ENCODE data around the gene SLC22A7. TPM values are rescaled to one million over a fixed set of nuclear protein-coding genes. Genes with fewer than 3 reads are reported as not detected.

SLC22A7 gene
- total RNA-seq, 1 donor from 2014 or later = not detected

- no peaks in the 10 kb centered on the region for H3K36me3 Mint-ChIP-seq
- DNase-seq (ENCODE audit: low spot score in 2 of 2, unreplicated experiment in 2 of 2) = no peak
- H3K27ac Mint-ChIP-seq = no peak overlapping the region
- peaks cover 3% of the 10 kb centered on the region for H3K4me1 Mint-ChIP-seq
- no peak for TF ChIP-seq CTCF (IDR thresholded peaks at IDR 0.05; ENCODE audit: unreplicated experiment)
- no peaks in the 10 kb centered on the region for H3K9me3 Mint-ChIP-seq
- H3K27me3 Mint-ChIP-seq (ENCODE audit: low read depth) = peaks cover 20% of the 10 kb centered on the region
- no peak overlapping the region for H3K4me3 Mint-ChIP-seq
These were observed 5.8 kb downstream of the SLC22A7 start for GRCh38 chr6:43303751-43304331.

GRCh38 chr6:43304361-43304760, 6.3 kb downstream of the SLC22A7 start:
- H3K9me3 Mint-ChIP-seq = no peaks in the 10 kb centered on the region
- no peak overlapping the region for H3K4me3 Mint-ChIP-seq
- peaks cover 21% of the 10 kb centered on the region for H3K27me3 Mint-ChIP-seq (ENCODE audit: low read depth)
- H3K36me3 Mint-ChIP-seq = no peaks in the 10 kb centered on the region
- no peak for TF ChIP-seq CTCF (IDR thresholded peaks at IDR 0.05; ENCODE audit: unreplicated experiment)
- peaks cover 8% of the 10 kb centered on the region for H3K4me1 Mint-ChIP-seq
- no peak for DNase-seq (ENCODE audit: low spot score in 2 of 2, unreplicated experiment in 2 of 2)
- H3K27ac Mint-ChIP-seq = no peak overlapping the region

GRCh38 chr6:43304882-43305281, 6.8 kb downstream of the SLC22A7 start:
- TF ChIP-seq CTCF (IDR thresholded peaks at IDR 0.05; ENCODE audit: unreplicated experiment) = no peak
- Mint-ChIP-seq H3K9me3 (no peaks in the 10 kb centered on the region), H3K36me3 (no peaks in the 10 kb centered on the region), H3K4me3 (no peak overlapping the region), H3K27ac (no peak overlapping the region), H3K27me3 (ENCODE audit: low read depth) (peaks cover 20% of the 10 kb centered on the region), H3K4me1 (peaks cover 8% of the 10 kb centered on the region)
- no peak for DNase-seq (ENCODE audit: low spot score in 2 of 2, unreplicated experiment in 2 of 2)

GRCh38 chr6:43306086-43306485, 8.0 kb downstream of the SLC22A7 start:
- Mint-ChIP-seq H3K4me3 (no peak overlapping the region), H3K36me3 (no peaks in the 10 kb centered on the region), H3K9me3 (no peaks in the 10 kb centered on the region), H3K4me1 (peaks cover 9% of the 10 kb centered on the region), H3K27me3 (ENCODE audit: low read depth) (peaks cover 18% of the 10 kb centered on the region), H3K27ac (no peak overlapping the region)
- TF ChIP-seq CTCF (IDR thresholded peaks at IDR 0.05; ENCODE audit: unreplicated experiment) = no peak
- DNase-seq (ENCODE audit: low spot score in 2 of 2, unreplicated experiment in 2 of 2) = no peak

GRCh38 chr6:43307451-43308100, 9.5 kb downstream of the SLC22A7 start:
- TF ChIP-seq CTCF (IDR thresholded peaks at IDR 0.05; ENCODE audit: unreplicated experiment) = no peak
- Mint-ChIP-seq H3K4me1 (peaks cover 9% of the 10 kb centered on the region), H3K4me3 (no peak overlapping the region), H3K9me3 (no peaks in the 10 kb centered on the region), H3K36me3 (no peaks in the 10 kb centered on the region), H3K27me3 (ENCODE audit: low read depth) (peaks cover 19% of the 10 kb centered on the region), H3K27ac (no peak overlapping the region)
- DNase-seq (ENCODE audit: low spot score in 2 of 2, unreplicated experiment in 2 of 2) = no peak

Measured in mesothelial cell of epicardium (in vitro differentiated cells).